ENCODE measurements around the gene MOB3A.

MOB3A gene

GRCh38 chr19:2119921-2120785 lies 24.0 kb upstream of the MOB3A start:
- Histone ChIP-seq H3K27me3 (ENCODE audit: control insufficient read depth, insufficient read depth, low read length) (no peaks in the 10 kb centered on the region), H3K9ac (no peak overlapping the region), H3K9me3 (ENCODE audit: control insufficient read depth, low read length) (no peaks in the 10 kb centered on the region), H3K4me1 (no peaks in the 10 kb centered on the region), H3K4me3 (ENCODE audit: low read depth, low read length) (no peak overlapping the region), H2AFZ (no peak overlapping the region), H3K4me2 (ENCODE audit: low read length) (no peak overlapping the region), H3K79me2 (peaks cover 35% of the 10 kb centered on the region), H3K36me3 (ENCODE audit: control insufficient read depth, insufficient read depth, low read length) (no peaks in the 10 kb centered on the region), H3K27ac (no peak overlapping the region)
- no peak for TF ChIP-seq CTCF (IDR thresholded peaks at IDR 0.05)

- no peaks in the 10 kb centered on the region for H3K27me3 ChIP-seq (ENCODE audit: control insufficient read depth, insufficient read depth, low read length)
- no peaks in the 10 kb centered on the region for H3K9me3 ChIP-seq (ENCODE audit: control insufficient read depth, low read length)
- no peak overlapping the region for H3K4me3 ChIP-seq (ENCODE audit: low read depth, low read length)
- H2AFZ ChIP-seq, result no peak overlapping the region
- H3K9ac ChIP-seq, result no peak overlapping the region
- TF ChIP-seq CTCF (IDR thresholded peaks at IDR 0.05), result no peak
- H3K36me3 ChIP-seq (ENCODE audit: control insufficient read depth, insufficient read depth, low read length), result no peaks in the 10 kb centered on the region
- H3K4me2 ChIP-seq (ENCODE audit: low read length), result no peak overlapping the region
- no peak overlapping the region for H3K27ac ChIP-seq
- H3K79me2 ChIP-seq, result peaks cover 35% of the 10 kb centered on the region
- H3K4me1 ChIP-seq, result no peaks in the 10 kb centered on the region
These were observed 22.3 kb upstream of the MOB3A start for GRCh38 chr19:2118438-2118837.

- no peak overlapping the region for H3K9ac ChIP-seq
- TF ChIP-seq CTCF (IDR thresholded peaks at IDR 0.05), result no peak
These were observed 21.3 kb upstream of the MOB3A start for GRCh38 chr19:2117215-2117960.

GRCh38 chr19:2116507-2116906 lies 20.4 kb upstream of the MOB3A start:
- H3K27me3 ChIP-seq (ENCODE audit: control insufficient read depth, insufficient read depth, low read length), result no peaks in the 10 kb centered on the region
- H2AFZ ChIP-seq, result no peak overlapping the region
- H3K27ac ChIP-seq, result no peak overlapping the region
- no peak for TF ChIP-seq CTCF (IDR thresholded peaks at IDR 0.05)
- H3K4me1 ChIP-seq, result no peaks in the 10 kb centered on the region
- H3K9ac ChIP-seq, result no peak overlapping the region
- H3K4me3 ChIP-seq (ENCODE audit: low read depth, low read length), result no peak overlapping the region
- H3K36me3 ChIP-seq (ENCODE audit: control insufficient read depth, insufficient read depth, low read length), result no peaks in the 10 kb centered on the region
- H3K4me2 ChIP-seq (ENCODE audit: low read length), result no peak overlapping the region
- no peaks in the 10 kb centered on the region for H3K9me3 ChIP-seq (ENCODE audit: control insufficient read depth, low read length)
- peaks cover 30% of the 10 kb centered on the region for H3K79me2 ChIP-seq

More at GRCh38 chr19:2117215-2117960, 21.3 kb upstream of the MOB3A start:
- Histone ChIP-seq H3K9me3 (ENCODE audit: control insufficient read depth, low read length) (no peaks in the 10 kb centered on the region), H3K27me3 (ENCODE audit: control insufficient read depth, insufficient read depth, low read length) (no peaks in the 10 kb centered on the region), H3K27ac (no peak overlapping the region), H2AFZ (no peak overlapping the region), H3K4me2 (ENCODE audit: low read length) (no peak overlapping the region), H3K4me3 (ENCODE audit: low read depth, low read length) (no peak overlapping the region), H3K4me1 (no peaks in the 10 kb centered on the region), H3K36me3 (ENCODE audit: control insufficient read depth, insufficient read depth, low read length) (no peaks in the 10 kb centered on the region), H3K79me2 (peaks cover 27% of the 10 kb centered on the region)

Measured in parathyroid adenoma (tissue), 2 donors.